ENCODE measurements around the gene SIGLEC8.
"Not testable (repeated sequence)": the region's sequence is repeated elsewhere in the genome, so short reads cannot be mapped to it uniquely, and the experiment has no call there.

SIGLEC8 gene

GRCh38 chr19:51501594-51502263 lies 43.5 kb upstream of the SIGLEC8 start, which contains the start of gene SIGLEC12:
SIGLEC12 (minus strand) TSS chr19:51501800; CDS start chr19:51501733, 67 bp downstream.
- TF ChIP-seq TARDBP (IDR thresholded peaks at IDR 0.05) (no peak), FOXM1 (IDR thresholded peaks at IDR 0.05; ENCODE audit: borderline replicate concordance) (no peak), FOXA1 (IDR thresholded peaks at IDR 0.05) (no peak), SUZ12 (IDR thresholded peaks at IDR 0.05) (no peak), ELF4 (IDR thresholded peaks at IDR 0.05) (no peak), SP1 (IDR thresholded peaks at IDR 0.05) (no peak), CTBP1 (IDR thresholded peaks at IDR 0.05; ENCODE audit: borderline replicate concordance) (no peak), NFRKB (IDR thresholded peaks at IDR 0.05) (no peak), ZNF384 (IDR thresholded peaks at IDR 0.05) (no peak), PKNOX1 (IDR thresholded peaks at IDR 0.05) (no peak), BHLHE40 (IDR thresholded peaks at IDR 0.05; ENCODE audit: borderline replicate concordance) (no peak), HDGF (IDR thresholded peaks at IDR 0.05; ENCODE audit: borderline replicate concordance) (no peak), LEF1 (IDR thresholded peaks at IDR 0.05; ENCODE audit: borderline replicate concordance) (no peak), FOXK2 (IDR thresholded peaks at IDR 0.05) (no peak), L3MBTL2 (conservative IDR thresholded peaks at IDR 0.05) (no peak), ARNT (IDR thresholded peaks at IDR 0.05) (no peak)
- no peak for DNase-seq (ENCODE audit: extremely low spot score)
- ChIA-PET CTCF (no interaction called here), POLR2A (no interaction called here)

GRCh38 chr19:51500931-51501330 lies 42.7 kb upstream of the SIGLEC8 start:
- DNase-seq (ENCODE audit: extremely low spot score); CTCF ChIA-PET; POLR2A ChIA-PET: not testable (repeated sequence)

- TF ChIP-seq FOXK2 (IDR thresholded peaks at IDR 0.05) = no peak
- POLR2A ChIA-PET = no interaction called here
- CTCF ChIA-PET = no interaction called here
- DNase-seq (ENCODE audit: extremely low spot score) = no peak
These were observed 39.4 kb upstream of the SIGLEC8 start for GRCh38 chr19:51497666-51498065.

- ChIA-PET CTCF (no interaction called here), POLR2A (no interaction called here)
- no peak for TF ChIP-seq CTBP1 (IDR thresholded peaks at IDR 0.05; ENCODE audit: borderline replicate concordance)
- TF ChIP-seq SP1 (IDR thresholded peaks at IDR 0.05) = no peak
- no peak for TF ChIP-seq FOXK2 (IDR thresholded peaks at IDR 0.05)
- no peak for TF ChIP-seq BHLHE40 (IDR thresholded peaks at IDR 0.05; ENCODE audit: borderline replicate concordance)
- no peak for TF ChIP-seq ELF4 (IDR thresholded peaks at IDR 0.05)
- TF ChIP-seq FOXM1 (IDR thresholded peaks at IDR 0.05; ENCODE audit: borderline replicate concordance) = no peak
- DNase-seq (ENCODE audit: extremely low spot score) = no peak
These were observed 35.5 kb upstream of the SIGLEC8 start for GRCh38 chr19:51493776-51494175.

GRCh38 chr19:51491586-51491985 lies 33.3 kb upstream of the SIGLEC8 start:
- POLR2A ChIA-PET = no interaction called here
- no peak for DNase-seq (ENCODE audit: extremely low spot score)
- CTCF ChIA-PET = interaction anchor here (0.6 kb wide), 1 partner anchor 11 kb away, joined by 3 read pairs; no protein-coding TSS in a partner anchor
- TF ChIP-seq FOXK2 (IDR thresholded peaks at IDR 0.05) (no peak), FOXA1 (IDR thresholded peaks at IDR 0.05) (no peak), SUZ12 (IDR thresholded peaks at IDR 0.05) (no peak), LEF1 (IDR thresholded peaks at IDR 0.05; ENCODE audit: borderline replicate concordance) (no peak), L3MBTL2 (conservative IDR thresholded peaks at IDR 0.05) (no peak), ARNT (IDR thresholded peaks at IDR 0.05) (no peak)

GRCh38 chr19:51490676-51491075 lies 32.4 kb upstream of the SIGLEC8 start:
- ChIA-PET CTCF (no interaction called here), POLR2A (no interaction called here)
- DNase-seq (ENCODE audit: extremely low spot score) = no peak
- TF ChIP-seq HDGF (IDR thresholded peaks at IDR 0.05; ENCODE audit: borderline replicate concordance) = no peak
- no peak for TF ChIP-seq SP1 (IDR thresholded peaks at IDR 0.05)
- TF ChIP-seq ELF4 (IDR thresholded peaks at IDR 0.05) = no peak
- TF ChIP-seq PKNOX1 (IDR thresholded peaks at IDR 0.05) = 0 out of 2 replicates have a peak, but pooled peaks have one; percentile 24
- no peak for TF ChIP-seq SUZ12 (IDR thresholded peaks at IDR 0.05)
- TF ChIP-seq ZNF384 (IDR thresholded peaks at IDR 0.05) = no peak
- TF ChIP-seq FOXK2 (IDR thresholded peaks at IDR 0.05) = no peak

- DNase-seq (ENCODE audit: extremely low spot score) = no peak
These were observed 30.9 kb upstream of the SIGLEC8 start for GRCh38 chr19:51489113-51489512.

More at GRCh38 chr19:51489113-51489512, 30.9 kb upstream of the SIGLEC8 start:
- no peak for TF ChIP-seq L3MBTL2 (conservative IDR thresholded peaks at IDR 0.05)
- TF ChIP-seq FOXM1 (IDR thresholded peaks at IDR 0.05; ENCODE audit: borderline replicate concordance) = no peak
- TF ChIP-seq PKNOX1 (IDR thresholded peaks at IDR 0.05) = no peak
- TF ChIP-seq FOXK2 (IDR thresholded peaks at IDR 0.05) = no peak
- TF ChIP-seq TARDBP (IDR thresholded peaks at IDR 0.05) = no peak
- TF ChIP-seq SP1 (IDR thresholded peaks at IDR 0.05) = no peak
- TF ChIP-seq CTBP1 (IDR thresholded peaks at IDR 0.05; ENCODE audit: borderline replicate concordance) = no peak
- no peak for TF ChIP-seq HDGF (IDR thresholded peaks at IDR 0.05; ENCODE audit: borderline replicate concordance)
- TF ChIP-seq ELF4 (IDR thresholded peaks at IDR 0.05) = no peak
- no peak for TF ChIP-seq FOXA1 (IDR thresholded peaks at IDR 0.05)
- TF ChIP-seq ARNT (IDR thresholded peaks at IDR 0.05) = no peak
- TF ChIP-seq ZNF384 (IDR thresholded peaks at IDR 0.05) = no peak
- no peak for TF ChIP-seq SUZ12 (IDR thresholded peaks at IDR 0.05)
- TF ChIP-seq BHLHE40 (IDR thresholded peaks at IDR 0.05; ENCODE audit: borderline replicate concordance) = no peak
- TF ChIP-seq LEF1 (IDR thresholded peaks at IDR 0.05; ENCODE audit: borderline replicate concordance) = no peak
- TF ChIP-seq NFRKB (IDR thresholded peaks at IDR 0.05) = no peak
- CTCF ChIA-PET = no interaction called here
- POLR2A ChIA-PET = no interaction called here
